ENCODE measurements around the gene SPRR1A.
"Not testable (repeated sequence)": the region's sequence is repeated elsewhere in the genome, so short reads cannot be mapped to it uniquely, and the experiment has no call there.

Gene SPRR1A

GRCh38 chr1:152976688-152977087, 7.2 kb upstream of the SPRR1A start:
- DNase-seq = no peak

GRCh38 chr1:152977614-152978013, 6.3 kb upstream of the SPRR1A start:
- no peak for DNase-seq

- no peak for DNase-seq
These were observed 3.2 kb upstream of the SPRR1A start for GRCh38 chr1:152980676-152981075.

- DNase-seq = no peak
These were observed 2.6 kb upstream of the SPRR1A start for GRCh38 chr1:152981146-152981871.

GRCh38 chr1:152982076-152982475, 1.8 kb upstream of the SPRR1A start:
- DNase-seq = no peak

GRCh38 chr1:152983234-152983633, 647 bp upstream of the SPRR1A start:
- DNase-seq = no peak

- DNase-seq = no peak
These were observed 2.7 kb downstream of the SPRR1A start for GRCh38 chr1:152986578-152986977.

GRCh38 chr1:152993186-152993585, 9.3 kb downstream of the SPRR1A start:
- DNase-seq = no peak

- no peak for DNase-seq
These were observed 12.0 kb downstream of the SPRR1A start for GRCh38 chr1:152995842-152996241.

GRCh38 chr1:152996633-152997400, 12.9 kb downstream of the SPRR1A start:
- no peak for DNase-seq

GRCh38 chr1:152997901-152998300, 14.0 kb downstream of the SPRR1A start:
- DNase-seq = no peak

- DNase-seq = no peak
These were observed 14.6 kb downstream of the SPRR1A start for GRCh38 chr1:152998476-152998875.

GRCh38 chr1:152999818-153000217, 15.9 kb downstream of the SPRR1A start:
- DNase-seq = no peak

GRCh38 chr1:153000294-153000693, 16.4 kb downstream of the SPRR1A start:
- no peak for DNase-seq

GRCh38 chr1:153001382-153001781, 17.5 kb downstream of the SPRR1A start, which contains the start of gene SPRR3:
TSS of gene SPRR3 (plus strand) at chr1:153001749. CDS start at chr1:153003021, 1,272 bp downstream.
- DNase-seq = no peak

GRCh38 chr1:153011235-153011758, 27.4 kb downstream of the SPRR1A start:
- not testable (repeated sequence) for DNase-seq

- DNase-seq = not testable (repeated sequence)
These were observed 37.9 kb downstream of the SPRR1A start for GRCh38 chr1:153021829-153022228.

GRCh38 chr1:153022340-153022739, 38.5 kb downstream of the SPRR1A start:
- not testable (repeated sequence) for DNase-seq

- no peak for DNase-seq
These were observed 39.2 kb downstream of the SPRR1A start for GRCh38 chr1:153023109-153023508.

- no peak for DNase-seq
These were observed 40.5 kb downstream of the SPRR1A start for GRCh38 chr1:153024413-153024812.

- no peak for DNase-seq
These were observed 41.9 kb downstream of the SPRR1A start for GRCh38 chr1:153025797-153026196.

GRCh38 chr1:153028766-153029165, 44.9 kb downstream of the SPRR1A start:
- DNase-seq = no peak

- no peak for DNase-seq
These were observed 47.0 kb downstream of the SPRR1A start, which contains the start of gene SPRR1B for GRCh38 chr1:153030895-153031294. TSS of gene SPRR1B (plus strand) at chr1:153031203. CDS start at chr1:153032346, 1,143 bp downstream.

- DNase-seq = no peak
These were observed 48.2 kb downstream of the SPRR1A start for GRCh38 chr1:153032073-153032472.

Data from NCI-H2107 (cell line).